Measurements from ENCODE around the gene RREB1.

Gene RREB1

DNA sequence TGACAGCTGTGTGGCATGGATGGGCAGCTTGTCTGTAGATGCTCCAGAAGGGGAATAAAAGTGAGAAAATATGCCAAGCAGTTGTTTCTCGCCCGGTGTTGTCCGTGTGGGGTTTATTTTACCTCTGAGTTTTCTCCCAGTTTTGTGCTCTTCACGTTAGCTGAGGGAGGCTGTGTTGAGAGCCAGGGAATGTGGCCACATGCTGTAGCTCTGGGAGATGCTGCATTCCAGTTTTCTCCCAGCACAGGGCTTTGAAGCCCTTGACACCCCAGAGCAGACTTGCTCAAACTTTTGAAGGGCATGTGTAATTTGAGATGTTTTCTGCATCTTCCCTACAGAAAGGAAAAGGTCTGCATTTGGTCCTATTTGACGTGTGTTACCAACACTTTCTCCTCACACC lies 67.7 kb downstream of the RREB1 start:
- no peaks in the 10 kb centered on the region for H3K9me3 ChIP-seq (ENCODE audit: control insufficient read depth, insufficient read depth, low read length)
- H3K36me3 ChIP-seq (ENCODE audit: control insufficient read depth, insufficient read depth, low read length) = peaks cover 2% of the 10 kb centered on the region
- no peak overlapping the region for H3K9ac ChIP-seq (ENCODE audit: low read depth, low read length)

DNA sequence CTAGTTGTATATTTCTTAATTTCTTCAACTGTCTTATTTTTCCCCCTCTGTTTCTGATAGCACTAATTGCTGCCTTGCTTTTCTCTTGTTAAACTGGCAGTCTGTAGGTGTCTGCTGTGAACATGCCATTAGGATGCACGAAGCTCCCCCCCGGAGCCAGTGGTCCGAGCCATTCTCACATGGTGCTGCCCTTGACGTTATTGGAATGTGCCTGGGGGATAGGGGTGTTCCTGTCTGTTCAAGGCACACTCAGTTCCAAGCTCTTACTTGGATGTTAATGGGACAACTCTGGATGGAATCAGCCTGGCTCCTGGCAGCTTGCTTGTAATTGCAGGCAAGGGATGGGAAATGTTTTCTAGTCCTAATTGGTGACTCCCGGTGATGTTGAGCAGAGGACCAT lies 68.4 kb downstream of the RREB1 start:
- H3K9ac ChIP-seq (ENCODE audit: low read depth, low read length) = no peak overlapping the region
- H3K9me3 ChIP-seq (ENCODE audit: control insufficient read depth, insufficient read depth, low read length) = no peaks in the 10 kb centered on the region
- H3K4me1 ChIP-seq (ENCODE audit: control insufficient read depth, insufficient read depth, low read length) = peaks cover 12% of the 10 kb centered on the region
- no peak overlapping the region for H3K4me3 ChIP-seq (ENCODE audit: low read depth, low read length)
- H3K27me3 ChIP-seq (ENCODE audit: control insufficient read depth, insufficient read depth, low read length) = no peaks in the 10 kb centered on the region
- peaks cover 4% of the 10 kb centered on the region for H3K36me3 ChIP-seq (ENCODE audit: control insufficient read depth, insufficient read depth, low read length)

More for the DNA sequence above, 67.7 kb downstream of the RREB1 start:
- no peaks in the 10 kb centered on the region for H3K27me3 ChIP-seq (ENCODE audit: control insufficient read depth, insufficient read depth, low read length)
- no peak overlapping the region for H3K4me3 ChIP-seq (ENCODE audit: low read depth, low read length)
- peaks cover 12% of the 10 kb centered on the region for H3K4me1 ChIP-seq (ENCODE audit: control insufficient read depth, insufficient read depth, low read length)

- Histone ChIP-seq H3K27me3 (ENCODE audit: control insufficient read depth, insufficient read depth, low read length) (no peaks in the 10 kb centered on the region), H3K9me3 (ENCODE audit: control insufficient read depth, insufficient read depth, low read length) (no peaks in the 10 kb centered on the region), H3K4me1 (ENCODE audit: control insufficient read depth, insufficient read depth, low read length) (peaks cover 10% of the 10 kb centered on the region), H3K36me3 (ENCODE audit: control insufficient read depth, insufficient read depth, low read length) (peaks cover 8% of the 10 kb centered on the region), H3K4me3 (ENCODE audit: low read depth, low read length) (no peak overlapping the region), H3K9ac (ENCODE audit: low read depth, low read length) (no peak overlapping the region)
These were observed 70.5 kb downstream of the RREB1 start for GRCh38 chr6:7178280-7178679.

DNA sequence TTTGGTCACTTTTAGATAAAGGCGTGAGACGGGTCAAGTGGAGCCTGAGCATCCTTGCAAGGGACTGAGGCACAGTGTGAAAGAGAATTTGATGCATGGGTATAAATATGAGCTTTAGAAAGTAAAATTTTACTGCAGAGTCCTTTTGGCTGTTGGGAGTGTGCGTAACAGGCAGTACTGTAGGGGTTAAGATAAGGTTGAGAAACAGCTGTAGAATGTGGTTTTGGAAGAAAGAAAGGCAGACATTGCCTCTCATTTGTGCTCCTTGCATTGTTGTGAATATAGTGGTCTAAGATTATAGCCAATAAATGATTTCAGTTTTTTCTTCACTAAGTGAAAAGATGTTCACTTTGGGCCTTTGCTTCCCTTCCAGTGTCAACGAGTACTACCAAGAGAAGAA lies 73.0 kb downstream of the RREB1 start:
- H3K9me3 ChIP-seq (ENCODE audit: control insufficient read depth, insufficient read depth, low read length) = no peaks in the 10 kb centered on the region
- H3K9ac ChIP-seq (ENCODE audit: low read depth, low read length) = no peak overlapping the region
- H3K4me1 ChIP-seq (ENCODE audit: control insufficient read depth, insufficient read depth, low read length) = no peaks in the 10 kb centered on the region
- no peak overlapping the region for H3K4me3 ChIP-seq (ENCODE audit: low read depth, low read length)
- peaks cover 8% of the 10 kb centered on the region for H3K36me3 ChIP-seq (ENCODE audit: control insufficient read depth, insufficient read depth, low read length)
- no peaks in the 10 kb centered on the region for H3K27me3 ChIP-seq (ENCODE audit: control insufficient read depth, insufficient read depth, low read length)

DNA sequence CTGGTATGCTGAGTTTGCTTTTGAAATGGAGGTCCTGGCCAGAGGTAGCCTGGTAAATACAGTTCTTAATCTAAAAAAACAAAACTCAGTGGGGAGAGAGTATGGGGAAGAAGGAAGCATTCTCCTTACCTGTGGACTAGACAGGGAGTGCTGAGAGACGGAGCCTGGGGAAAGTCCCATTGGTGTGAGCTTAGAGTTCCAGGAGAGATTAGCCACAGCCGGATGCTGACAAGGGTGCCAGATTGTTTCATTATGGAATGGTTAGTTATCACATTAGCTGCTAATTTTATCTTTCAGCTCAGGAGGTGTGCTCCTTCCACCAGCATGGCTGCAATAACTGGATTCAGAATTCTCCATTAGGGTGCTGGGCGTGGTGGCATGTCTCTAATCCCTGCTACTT lies 75.9 kb downstream of the RREB1 start:
- H3K36me3 ChIP-seq (ENCODE audit: control insufficient read depth, insufficient read depth, low read length) = peaks cover 9% of the 10 kb centered on the region

GRCh38 chr6:7184502-7184901 lies 76.7 kb downstream of the RREB1 start:
- H3K36me3 ChIP-seq (ENCODE audit: control insufficient read depth, insufficient read depth, low read length) = peaks cover 14% of the 10 kb centered on the region
- H3K4me1 ChIP-seq (ENCODE audit: control insufficient read depth, insufficient read depth, low read length) = no peaks in the 10 kb centered on the region
- no peak overlapping the region for H3K9ac ChIP-seq (ENCODE audit: low read depth, low read length)
- no peaks in the 10 kb centered on the region for H3K27me3 ChIP-seq (ENCODE audit: control insufficient read depth, insufficient read depth, low read length)
- H3K9me3 ChIP-seq (ENCODE audit: control insufficient read depth, insufficient read depth, low read length) = no peaks in the 10 kb centered on the region
- H3K4me3 ChIP-seq (ENCODE audit: low read depth, low read length) = no peak overlapping the region

More for the DNA sequence above, 75.9 kb downstream of the RREB1 start:
- no peaks in the 10 kb centered on the region for H3K4me1 ChIP-seq (ENCODE audit: control insufficient read depth, insufficient read depth, low read length)
- no peak overlapping the region for H3K4me3 ChIP-seq (ENCODE audit: low read depth, low read length)
- H3K9ac ChIP-seq (ENCODE audit: low read depth, low read length) = no peak overlapping the region
- no peaks in the 10 kb centered on the region for H3K9me3 ChIP-seq (ENCODE audit: control insufficient read depth, insufficient read depth, low read length)
- H3K27me3 ChIP-seq (ENCODE audit: control insufficient read depth, insufficient read depth, low read length) = no peaks in the 10 kb centered on the region

DNA sequence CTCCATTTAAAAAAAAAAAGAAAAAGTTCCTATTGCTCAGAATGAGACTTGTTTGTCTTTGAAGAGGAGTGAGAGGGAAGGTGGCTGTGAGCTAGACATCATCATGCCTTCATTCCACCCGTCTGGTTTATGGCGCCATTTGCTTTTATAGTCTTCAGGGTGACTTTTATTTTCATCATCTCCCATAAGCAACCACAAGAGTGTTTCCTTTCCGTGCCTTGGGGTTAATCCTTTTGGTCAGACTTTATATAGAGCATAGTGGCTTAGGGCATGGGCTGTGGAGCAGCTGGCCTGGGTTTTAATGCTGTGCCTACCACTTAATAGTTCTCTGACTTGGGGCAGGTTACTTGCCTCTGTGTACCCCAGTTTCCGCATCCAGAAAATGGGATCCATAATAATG lies 77.8 kb downstream of the RREB1 start:
- H3K4me1 ChIP-seq (ENCODE audit: control insufficient read depth, insufficient read depth, low read length) = no peaks in the 10 kb centered on the region

GRCh38 chr6:7188492-7188891 lies 80.7 kb downstream of the RREB1 start:
- no peaks in the 10 kb centered on the region for H3K9me3 ChIP-seq (ENCODE audit: control insufficient read depth, insufficient read depth, low read length)
- no peaks in the 10 kb centered on the region for H3K27me3 ChIP-seq (ENCODE audit: control insufficient read depth, insufficient read depth, low read length)
- no peak overlapping the region for H3K4me3 ChIP-seq (ENCODE audit: low read depth, low read length)
- H3K9ac ChIP-seq (ENCODE audit: low read depth, low read length) = no peak overlapping the region
- H3K36me3 ChIP-seq (ENCODE audit: control insufficient read depth, insufficient read depth, low read length) = peaks cover 9% of the 10 kb centered on the region
- no peaks in the 10 kb centered on the region for H3K4me1 ChIP-seq (ENCODE audit: control insufficient read depth, insufficient read depth, low read length)

More for the DNA sequence above, 77.8 kb downstream of the RREB1 start:
- H3K27me3 ChIP-seq (ENCODE audit: control insufficient read depth, insufficient read depth, low read length) = no peaks in the 10 kb centered on the region
- H3K4me3 ChIP-seq (ENCODE audit: low read depth, low read length) = no peak overlapping the region
- no peaks in the 10 kb centered on the region for H3K9me3 ChIP-seq (ENCODE audit: control insufficient read depth, insufficient read depth, low read length)
- peaks cover 14% of the 10 kb centered on the region for H3K36me3 ChIP-seq (ENCODE audit: control insufficient read depth, insufficient read depth, low read length)
- H3K9ac ChIP-seq (ENCODE audit: low read depth, low read length) = no peak overlapping the region

- Histone ChIP-seq H3K4me1 (ENCODE audit: control insufficient read depth, insufficient read depth, low read length) (no peaks in the 10 kb centered on the region), H3K9ac (ENCODE audit: low read depth, low read length) (no peak overlapping the region), H3K9me3 (ENCODE audit: control insufficient read depth, insufficient read depth, low read length) (no peaks in the 10 kb centered on the region), H3K4me3 (ENCODE audit: low read depth, low read length) (no peak overlapping the region), H3K27me3 (ENCODE audit: control insufficient read depth, insufficient read depth, low read length) (no peaks in the 10 kb centered on the region), H3K36me3 (ENCODE audit: control insufficient read depth, insufficient read depth, low read length) (peaks cover 9% of the 10 kb centered on the region)
These were observed 81.5 kb downstream of the RREB1 start for GRCh38 chr6:7189101-7189758.

GRCh38 chr6:7190791-7191190 lies 83.0 kb downstream of the RREB1 start:
- no peaks in the 10 kb centered on the region for H3K9me3 ChIP-seq (ENCODE audit: control insufficient read depth, insufficient read depth, low read length)
- H3K4me3 ChIP-seq (ENCODE audit: low read depth, low read length) = no peak overlapping the region
- no peaks in the 10 kb centered on the region for H3K4me1 ChIP-seq (ENCODE audit: control insufficient read depth, insufficient read depth, low read length)
- H3K9ac ChIP-seq (ENCODE audit: low read depth, low read length) = no peak overlapping the region
- no peaks in the 10 kb centered on the region for H3K27me3 ChIP-seq (ENCODE audit: control insufficient read depth, insufficient read depth, low read length)
- peaks cover 9% of the 10 kb centered on the region for H3K36me3 ChIP-seq (ENCODE audit: control insufficient read depth, insufficient read depth, low read length)

- no peaks in the 10 kb centered on the region for H3K4me1 ChIP-seq (ENCODE audit: control insufficient read depth, insufficient read depth, low read length)
- H3K27me3 ChIP-seq (ENCODE audit: control insufficient read depth, insufficient read depth, low read length) = no peaks in the 10 kb centered on the region
- peaks cover 6% of the 10 kb centered on the region for H3K36me3 ChIP-seq (ENCODE audit: control insufficient read depth, insufficient read depth, low read length)
- H3K4me3 ChIP-seq (ENCODE audit: low read depth, low read length) = no peak overlapping the region
- no peak overlapping the region for H3K9ac ChIP-seq (ENCODE audit: low read depth, low read length)
- H3K9me3 ChIP-seq (ENCODE audit: control insufficient read depth, insufficient read depth, low read length) = no peaks in the 10 kb centered on the region
These were observed 85.4 kb downstream of the RREB1 start for GRCh38 chr6:7193122-7193521.

- H3K4me3 ChIP-seq (ENCODE audit: low read depth, low read length) = no peak overlapping the region
- no peaks in the 10 kb centered on the region for H3K36me3 ChIP-seq (ENCODE audit: control insufficient read depth, insufficient read depth, low read length)
- no peaks in the 10 kb centered on the region for H3K27me3 ChIP-seq (ENCODE audit: control insufficient read depth, insufficient read depth, low read length)
- no peaks in the 10 kb centered on the region for H3K9me3 ChIP-seq (ENCODE audit: control insufficient read depth, insufficient read depth, low read length)
- H3K4me1 ChIP-seq (ENCODE audit: control insufficient read depth, insufficient read depth, low read length) = no peaks in the 10 kb centered on the region
- H3K9ac ChIP-seq (ENCODE audit: low read depth, low read length) = no peak overlapping the region
These were observed 86.9 kb downstream of the RREB1 start for GRCh38 chr6:7194657-7195056.
